GM21360 (cell line): Measurements from ENCODE around the gene LAMTOR1.

ENCODE experiments used
- ATAC-seq: cut with Tn5 transposase; IDR thresholded peaks from one replicate; pipeline ENCODE4 v1.9.1; 2021; ENCODE audit warnings: mild to moderate bottlenecking, moderate library complexity; ENCODE audit not compliant: unreplicated experiment

LAMTOR1 gene

GRCh38 chr11:72083414-72083813, 19.7 kb downstream of the LAMTOR1 start:
- no peak for ATAC-seq

GRCh38 chr11:72081821-72082453, 21.2 kb downstream of the LAMTOR1 start:
- ATAC-seq, result no peak

GRCh38 chr11:72081184-72081644, 21.9 kb downstream of the LAMTOR1 start:
- no peak for ATAC-seq

GRCh38 chr11:72080326-72081183, 22.5 kb downstream of the LAMTOR1 start, which contains the start of the genes LRRC51 and NUMA1:
LRRC51 (plus strand) TSS chr11:72080850; CDS start chr11:72089084, 8,234 bp downstream.
NUMA1 (minus strand) TSS chr11:72080542; CDS start chr11:72035943, 44,599 bp downstream.
- peak; percentile 95 for ATAC-seq

- ATAC-seq, result no peak
Observed at GRCh38 chr11:72079819-72080325, 23.2 kb downstream of the LAMTOR1 start.

GRCh38 chr11:72078477-72078876, 24.6 kb downstream of the LAMTOR1 start:
- no peak for ATAC-seq

- no peak for ATAC-seq
Observed at GRCh38 chr11:72075756-72076155, 27.3 kb downstream of the LAMTOR1 start.

GRCh38 chr11:72075109-72075508, 28.0 kb downstream of the LAMTOR1 start:
- no peak for ATAC-seq

GRCh38 chr11:72072348-72072747, 30.7 kb downstream of the LAMTOR1 start:
- no peak for ATAC-seq

- ATAC-seq, result no peak
Observed at GRCh38 chr11:72070491-72070890, 32.6 kb downstream of the LAMTOR1 start.

- ATAC-seq, result peak; percentile 62
Observed at GRCh38 chr11:72069787-72070251, 33.3 kb downstream of the LAMTOR1 start.

GRCh38 chr11:72069200-72069599, 33.9 kb downstream of the LAMTOR1 start:
- ATAC-seq, result no peak

GRCh38 chr11:72067676-72068075, 35.4 kb downstream of the LAMTOR1 start:
- ATAC-seq, result no peak

GRCh38 chr11:72067266-72067665, 35.8 kb downstream of the LAMTOR1 start:
- ATAC-seq, result no peak

GRCh38 chr11:72066855-72067254, 36.2 kb downstream of the LAMTOR1 start:
- no peak for ATAC-seq

GRCh38 chr11:72061739-72062396, 41.2 kb downstream of the LAMTOR1 start:
- ATAC-seq, result no peak

- no peak for ATAC-seq
Observed at GRCh38 chr11:72058416-72059034, 44.6 kb downstream of the LAMTOR1 start.

GRCh38 chr11:72048766-72049460, 54.2 kb downstream of the LAMTOR1 start:
- ATAC-seq, result no peak
